Heart left ventricle (tissue), 13 donors: ENCODE data around the gene TAF4.

Source experiments
- CTCF ChIP-seq, 12 donors: fragments of 200-600 bp; sonication (generic) in 4 of 12; IDR thresholded peaks; one replicate each; pipeline versions ENCODE4 v1.5.0 to v1.8.0; 2018 to 2022; ENCODE audit warnings: antibody characterized with exemption in 12 of 12, mild to moderate bottlenecking in 5 of 12
- POLR2A ChIP-seq, 2 donors: fragments of 450-650 bp; IDR thresholded peaks; one replicate each; pipeline ENCODE4 v1.6.1; 2017; ENCODE audit warnings: antibody characterized with exemption in 2 of 2, mild to moderate bottlenecking in 2 of 2, moderate library complexity in 2 of 2
- donor health status: ischemic (EF 13 %, LVEDD 7.1; RV severe dilation, severe dysfunction).
- donor health status: DM: no; HTN: yes; CAD: no.
- donor health status: DM: no; HTN: no; CAD: no.
- donor health status: ischemic (EF 25% LVEDD 6.9; RV normal size, moderate dysfunction).
- donor health status: ischemic (EF 25% LVEDD 5.7; RV mildly dilated, moderate dysfunction).
- donor health status: ischemic (EF 35%, LVEDD 5.7; RV mildly dilated, moderate dysfunction).
- donor health status: nonischemic (EF 11% LVEDD 7.7; RV severe dilation, severe dysfunction).
- donor health status: DM: yes; HTN: yes; CAD: no.
- donor health status: PGD.
- donor health status: ischemic (EF 29% LVEDD 5.4; RV normal size, mild dysfunction).
- donor health status: nonischemic (EF 23%, LVEDD 6.1; RV moderate dilation, normal function).

GRCh38 chr20:62101078-62101477 is 35.4 kb upstream of the TAF4 start:
- TF ChIP-seq CTCF (IDR thresholded peaks at IDR 0.05) (no peak), POLR2A (IDR thresholded peaks at IDR 0.05) (no peak)
